ENCODE measurements around the gene THSD7A. TPM values are rescaled to one million over a fixed set of nuclear protein-coding genes. Genes with fewer than 3 reads are reported as not detected.

The THSD7A gene
- total and polyA plus RNA-seq, 7 donors = 0.06 to 1.4 (median 0.21) TPM

DNA sequence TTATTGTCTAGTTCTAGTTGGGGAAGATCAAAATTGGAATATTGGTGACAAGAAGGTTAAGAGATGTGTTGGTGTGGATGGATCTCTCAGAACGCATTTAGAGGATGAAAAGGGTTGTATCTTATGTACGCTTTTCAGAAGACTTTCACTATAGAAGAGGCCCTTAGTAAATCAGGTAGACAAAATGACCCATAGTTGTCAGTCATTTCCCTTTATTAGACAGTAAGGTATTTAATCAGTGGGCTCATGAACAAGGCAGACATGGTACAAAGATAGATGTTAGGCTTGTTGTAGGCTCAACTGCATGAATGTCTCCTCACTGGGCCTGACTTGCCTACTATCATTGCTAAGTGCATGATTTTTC is 499.2 kb downstream of the THSD7A start:
- intact Hi-C loops (cut with DNase I) = no loop called here
- no peak for ATAC-seq

DNA sequence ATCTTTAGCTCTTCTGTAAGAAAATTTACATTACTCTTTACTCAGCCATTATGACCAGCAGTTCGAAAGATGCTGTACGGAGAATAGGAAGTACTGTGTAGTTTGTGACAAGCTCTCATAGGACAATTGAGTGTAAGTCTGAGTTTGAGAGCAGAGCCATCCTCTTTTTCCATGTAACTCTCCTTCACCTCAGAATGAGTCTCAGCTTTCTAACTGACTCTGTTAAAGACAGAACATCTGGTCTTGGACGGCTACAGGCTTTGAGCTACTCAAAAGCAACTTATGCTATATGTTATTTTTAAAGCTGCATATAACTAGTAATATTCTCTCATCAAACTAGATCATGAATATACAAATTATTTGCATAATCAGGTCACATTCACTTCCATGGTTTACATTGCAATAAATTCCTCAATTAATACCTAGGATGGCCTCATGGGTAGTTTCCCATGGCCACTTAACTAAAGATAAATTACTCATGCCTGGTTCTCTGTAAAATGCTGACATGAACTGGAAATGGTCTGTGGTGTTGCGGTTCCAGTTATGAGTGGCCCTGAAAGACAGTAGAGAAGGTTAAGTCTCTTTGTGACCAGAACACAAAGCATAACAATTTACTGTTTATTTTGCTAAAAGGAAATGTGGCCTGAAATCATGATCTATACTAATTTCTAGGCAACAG is 499.7 kb downstream of the THSD7A start:
- H3K36me3 ChIP-seq (ENCODE audit: insufficient read depth in 1 of 2, low read depth in 1 of 2) = no peaks in the 10 kb centered on the region
- no peaks in the 10 kb centered on the region for H3K4me1 ChIP-seq
- no peak overlapping the region for H3K27ac ChIP-seq
- ATAC-seq (no peak), DNase-seq (no peak)
- H3K9me3 ChIP-seq = no peaks in the 10 kb centered on the region
- TF ChIP-seq, protein P1, sequence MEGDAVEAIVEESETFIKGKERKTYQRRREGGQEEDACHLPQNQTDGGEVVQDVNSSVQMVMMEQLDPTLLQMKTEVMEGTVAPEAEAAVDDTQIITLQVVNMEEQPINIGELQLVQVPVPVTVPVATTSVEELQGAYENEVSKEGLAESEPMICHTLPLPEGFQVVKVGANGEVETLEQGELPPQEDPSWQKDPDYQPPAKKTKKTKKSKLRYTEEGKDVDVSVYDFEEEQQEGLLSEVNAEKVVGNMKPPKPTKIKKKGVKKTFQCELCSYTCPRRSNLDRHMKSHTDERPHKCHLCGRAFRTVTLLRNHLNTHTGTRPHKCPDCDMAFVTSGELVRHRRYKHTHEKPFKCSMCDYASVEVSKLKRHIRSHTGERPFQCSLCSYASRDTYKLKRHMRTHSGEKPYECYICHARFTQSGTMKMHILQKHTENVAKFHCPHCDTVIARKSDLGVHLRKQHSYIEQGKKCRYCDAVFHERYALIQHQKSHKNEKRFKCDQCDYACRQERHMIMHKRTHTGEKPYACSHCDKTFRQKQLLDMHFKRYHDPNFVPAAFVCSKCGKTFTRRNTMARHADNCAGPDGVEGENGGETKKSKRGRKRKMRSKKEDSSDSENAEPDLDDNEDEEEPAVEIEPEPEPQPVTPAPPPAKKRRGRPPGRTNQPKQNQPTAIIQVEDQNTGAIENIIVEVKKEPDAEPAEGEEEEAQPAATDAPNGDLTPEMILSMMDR (IDR thresholded peaks at IDR 0.05) = no peak
- H3K27me3 ChIP-seq (ENCODE audit: insufficient read depth in 3 of 3, low read length in 2 of 3) = no peaks in the 10 kb centered on the region
- H3K4me3 ChIP-seq = no peak overlapping the region
- 86 to 87% (median 86%) methylated on average over 4 of the region's 4 CpGs for WGBS, 3 donors
- intact Hi-C loops (cut with DNase I) = no loop called here

More for the DNA sequence above, 499.2 kb downstream of the THSD7A start:
- WGBS, 3 donors = 96 to 97% (median 96%) methylated on average over 2 of the region's 2 CpGs
- no peaks in the 10 kb centered on the region for H3K4me1 ChIP-seq
- H3K27ac ChIP-seq = no peak overlapping the region
- H3K9me3 ChIP-seq = no peaks in the 10 kb centered on the region
- no peak overlapping the region for H3K4me3 ChIP-seq
- no peaks in the 10 kb centered on the region for H3K27me3 ChIP-seq (ENCODE audit: insufficient read depth in 3 of 3, low read length in 2 of 3)
- DNase-seq = no peak
- TF ChIP-seq, protein P1 (IDR thresholded peaks at IDR 0.05) = no peak
- H3K36me3 ChIP-seq (ENCODE audit: insufficient read depth in 1 of 2, low read depth in 1 of 2) = no peaks in the 10 kb centered on the region

DNA sequence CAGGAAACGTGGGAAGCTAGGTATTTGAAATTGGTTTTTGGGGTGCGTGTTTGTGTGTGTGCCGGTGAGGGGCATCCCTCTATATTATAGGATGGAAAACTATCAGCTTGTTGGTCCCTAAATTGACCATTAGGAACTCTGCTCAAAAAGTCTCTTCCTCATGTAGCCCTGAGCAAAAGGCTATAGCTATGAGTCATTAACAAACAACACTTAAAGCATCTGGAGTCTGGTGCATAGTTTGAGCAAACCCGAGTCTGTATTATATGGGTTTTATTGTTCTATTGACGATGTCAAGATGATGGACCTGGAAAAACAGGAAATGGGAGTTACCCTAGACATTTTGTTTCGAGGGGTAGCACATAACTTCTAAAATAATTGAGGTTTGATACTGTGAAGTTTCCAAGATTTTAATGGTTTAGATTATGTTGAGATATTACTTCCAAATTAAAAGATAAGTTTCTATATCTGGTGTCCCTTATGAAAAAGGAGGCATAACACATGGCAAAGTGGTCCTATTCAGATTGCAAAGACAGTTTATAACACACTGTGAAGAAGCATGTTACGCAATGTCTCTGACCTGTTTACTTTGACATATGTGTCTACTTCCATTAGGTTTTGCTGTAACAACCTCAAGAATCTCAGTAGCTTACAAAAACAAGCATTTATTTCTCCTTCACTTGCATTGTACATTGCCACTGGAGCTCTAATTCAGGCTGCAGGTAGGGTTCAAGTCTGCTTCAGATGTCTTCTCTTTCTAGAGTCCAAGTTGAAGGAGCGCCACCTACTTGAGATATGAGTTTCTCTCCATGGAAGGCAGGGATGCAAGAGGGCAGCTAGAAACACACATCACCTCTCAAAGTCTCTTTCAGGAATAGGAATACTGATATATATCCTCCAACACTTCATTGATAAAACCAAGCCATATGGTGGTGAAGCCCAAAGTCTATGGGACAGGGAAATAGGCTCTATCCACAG is 500.6 kb downstream of the THSD7A start:
- WGBS, 3 donors = 80 to 85% (median 82%) methylated on average over 8 of the region's 8 CpGs
- no peaks in the 10 kb centered on the region for H3K36me3 ChIP-seq (ENCODE audit: insufficient read depth in 1 of 2, low read depth in 1 of 2)
- no peak overlapping the region for H3K27ac ChIP-seq
- H3K4me1 ChIP-seq = no peaks in the 10 kb centered on the region
- no peak overlapping the region for H3K4me3 ChIP-seq
- no peaks in the 10 kb centered on the region for H3K27me3 ChIP-seq (ENCODE audit: insufficient read depth in 3 of 3, low read length in 2 of 3)
- TF ChIP-seq, protein P1 (IDR thresholded peaks at IDR 0.05) = no peak
- DNase-seq (no peak), ATAC-seq (no peak)
- intact Hi-C loops (cut with DNase I) = no loop called here
- H3K9me3 ChIP-seq = no peaks in the 10 kb centered on the region

DNA sequence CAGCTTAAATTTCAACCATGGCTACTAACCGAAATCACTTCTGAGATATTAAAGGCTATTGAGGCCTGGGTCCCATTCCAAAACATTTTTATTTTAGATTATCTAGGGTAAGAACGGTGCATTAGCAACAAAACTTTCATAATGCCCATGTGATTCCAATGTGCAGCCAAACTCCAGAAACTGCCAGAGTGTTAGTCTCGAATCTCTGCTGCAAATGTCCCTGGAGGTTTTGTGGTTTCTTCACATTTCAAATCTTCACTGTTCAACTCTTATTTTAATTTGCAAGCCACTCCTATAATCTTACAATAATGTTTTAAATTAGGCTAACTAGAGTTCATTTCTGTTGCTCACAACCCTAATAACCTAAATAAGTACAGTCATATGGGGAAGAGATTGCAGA is 501.3 kb downstream of the THSD7A start:
- 36 to 52% (median 37%) methylated on average over 3 of the region's 3 CpGs for WGBS, 3 donors
- intact Hi-C loops (cut with DNase I) = no loop called here
- H3K27me3 ChIP-seq (ENCODE audit: insufficient read depth in 3 of 3, low read length in 2 of 3) = no peaks in the 10 kb centered on the region
- H3K4me1 ChIP-seq = no peaks in the 10 kb centered on the region
- H3K4me3 ChIP-seq = no peak overlapping the region
- ATAC-seq (no peak), DNase-seq (no peak)
- TF ChIP-seq, protein P1 (IDR thresholded peaks at IDR 0.05) = no peak
- no peaks in the 10 kb centered on the region for H3K36me3 ChIP-seq (ENCODE audit: insufficient read depth in 1 of 2, low read depth in 1 of 2)
- no peak overlapping the region for H3K27ac ChIP-seq
- H3K9me3 ChIP-seq = no peaks in the 10 kb centered on the region

Data from psoas muscle (tissue), 8 donors.